H9 (cell line): ENCODE data around the gene RNASE9. TPM values are rescaled to one million over a fixed set of nuclear protein-coding genes. Genes with fewer than 3 reads are reported as not detected.

Experiments used
- DNase-seq: peaks from one replicate; pipeline ENCODE4 v3.0.0-alpha.2; 2017
- H2AFZ ChIP-seq: one replicate; pipeline ENCODE4 v1.6.1; 2013; ENCODE audit warnings: mild to moderate bottlenecking, low read length, control low read depth, moderate library complexity
- H2AK5ac ChIP-seq: 2 replicates; pipeline ENCODE4 v1.6.1; 2013; ENCODE audit warnings: low read length, control low read depth, mixed read lengths; ENCODE audit not compliant: insufficient read length
- H2BK120ac ChIP-seq: one replicate; pipeline ENCODE4 v1.6.1; 2013; ENCODE audit warnings: low read depth, mild to moderate bottlenecking, low read length, control low read depth, inconsistent platforms; ENCODE audit not compliant: poor library complexity, severe bottlenecking
- H2BK12ac ChIP-seq: 2 replicates; pipeline ENCODE4 v1.6.1; 2013; ENCODE audit warnings: low read length, control low read depth, mixed read lengths, low read depth; ENCODE audit not compliant: insufficient read length
- H2BK15ac ChIP-seq: 2 replicates; pipeline ENCODE4 v1.6.1; 2013; ENCODE audit warnings: low read depth, low read length, control low read depth
- H2BK20ac ChIP-seq: one replicate; pipeline ENCODE4 v1.6.1; 2013; ENCODE audit warnings: low read depth, mild to moderate bottlenecking, low read length, control low read depth, inconsistent platforms; ENCODE audit not compliant: poor library complexity, severe bottlenecking
- H2BK5ac ChIP-seq: 2 replicates; pipeline ENCODE4 v1.6.1; 2013; ENCODE audit warnings: low read length, control low read depth, mixed read lengths; ENCODE audit not compliant: insufficient read length
- H3K14ac ChIP-seq: 2 replicates; pipeline ENCODE4 v1.6.1; 2013; ENCODE audit warnings: low read length, control low read depth; ENCODE audit not compliant: insufficient read depth
- H3K18ac ChIP-seq: 2 replicates; pipeline ENCODE4 v1.6.1; 2013; ENCODE audit warnings: low read depth, mild to moderate bottlenecking, mixed read lengths, low read length, control low read depth; ENCODE audit not compliant: insufficient read length
- H3K23ac ChIP-seq: 2 replicates; pipeline ENCODE4 v1.6.1; 2013; ENCODE audit warnings: low read length, control low read depth, mixed read lengths, low read depth; ENCODE audit not compliant: insufficient read length
- H3K23me2 ChIP-seq: 2 replicates; pipeline ENCODE4 v1.6.1; 2013; ENCODE audit warnings: low read depth, mild to moderate bottlenecking, mixed read lengths, low read length, control low read depth; ENCODE audit not compliant: insufficient read length, poor library complexity, severe bottlenecking
- H3K27ac ChIP-seq: 2 replicates; pipeline ENCODE4 v1.5.1; 2013; ENCODE audit warnings: low read length, control low read depth, mixed read lengths, low read depth; ENCODE audit not compliant: insufficient read length
- H3K27me3 ChIP-seq: 2 replicates; pipeline ENCODE4 v1.6.1; 2013; ENCODE audit warnings: low read length, control low read depth, inconsistent platforms; ENCODE audit not compliant: insufficient read depth
- H3K4ac ChIP-seq: 2 replicates; pipeline ENCODE4 v1.6.1; 2013; ENCODE audit warnings: low read depth, mild to moderate bottlenecking, control low read depth, inconsistent platforms, low read length, moderate library complexity
- H3K4me1 ChIP-seq: 2 replicates; pipeline ENCODE4 v1.6.1; 2013; ENCODE audit warnings: low read length, control low read depth, inconsistent platforms; ENCODE audit not compliant: insufficient read depth
- H3K4me2 ChIP-seq: 2 replicates; pipeline ENCODE4 v1.6.1; 2013; ENCODE audit warnings: low read length, control low read depth, mixed read lengths; ENCODE audit not compliant: insufficient read length, insufficient read depth
- H3K56ac ChIP-seq: 2 replicates; pipeline ENCODE4 v1.6.1; 2013; ENCODE audit warnings: low read depth, mild to moderate bottlenecking, mixed read lengths, low read length, control low read depth; ENCODE audit not compliant: insufficient read length
- H3K79me1 ChIP-seq: 2 replicates; pipeline ENCODE4 v1.6.1; 2013; ENCODE audit warnings: low read depth, mild to moderate bottlenecking, moderate library complexity, low read length, control low read depth, inconsistent platforms; ENCODE audit not compliant: insufficient read depth, poor library complexity, severe bottlenecking
- H3K79me2 ChIP-seq: 2 replicates; pipeline ENCODE4 v1.6.1; 2013; ENCODE audit warnings: low read length, control low read depth, inconsistent platforms; ENCODE audit not compliant: insufficient read depth
- H3K9ac ChIP-seq: 2 replicates; pipeline ENCODE4 v1.6.1; 2013; ENCODE audit warnings: low read length, control low read depth, mixed read lengths; ENCODE audit not compliant: insufficient read length; ENCODE audit errors: extremely low read depth
- H3K9me3 ChIP-seq: one replicate; pipeline ENCODE4 v1.6.1; 2013; ENCODE audit warnings: low read depth, low read length, inconsistent platforms; ENCODE audit not compliant: control insufficient read depth
- H3T11ph ChIP-seq: one replicate; pipeline ENCODE4 v1.6.1; 2013; ENCODE audit warnings: mild to moderate bottlenecking, low read length, control low read depth, inconsistent platforms
- H4K20me1 ChIP-seq: one replicate; pipeline ENCODE4 v1.6.1; 2013; ENCODE audit not compliant: control insufficient read depth, insufficient read length, insufficient read depth
- H4K5ac ChIP-seq: 2 replicates; pipeline ENCODE4 v1.6.1; 2013; ENCODE audit warnings: low read depth, mild to moderate bottlenecking, mixed read lengths, low read length, control low read depth; ENCODE audit not compliant: insufficient read length
- H4K8ac ChIP-seq: replicated peaks from 2 replicates; pipeline ENCODE4 v1.6.1; 2013; ENCODE audit warnings: low read length, control low read depth, mixed read lengths, low read depth; ENCODE audit not compliant: insufficient read length
- H4K91ac ChIP-seq: 2 replicates; pipeline ENCODE4 v1.6.1; 2013; ENCODE audit warnings: low read depth, mild to moderate bottlenecking, moderate library complexity, mixed read lengths, low read length, control low read depth; ENCODE audit not compliant: insufficient read length
- H3K27ac Mint-ChIP-seq, 3 experiments: 2 replicates in 2 of 3; 3 replicates in 1 of 3; pipeline ENCODE4 v1.8.0; 2020 to 2021; ENCODE audit warnings: mixed read lengths in 3 of 3, mild to moderate bottlenecking in 1 of 3, moderate library complexity in 1 of 3
- H3K27me3 Mint-ChIP-seq: 2 replicates; pipeline ENCODE4 v1.8.0; 2021; ENCODE audit warnings: low read depth, mild to moderate bottlenecking, moderate library complexity, mixed read lengths
- H3K36me3 Mint-ChIP-seq, 3 experiments: 2 replicates in 2 of 3; 3 replicates in 1 of 3; pipeline ENCODE4 v1.8.0; 2020 to 2021; ENCODE audit warnings: low read depth in 3 of 3, mixed read lengths in 3 of 3; ENCODE audit not compliant: insufficient read depth in 1 of 3
- H3K4me1 Mint-ChIP-seq, 2 experiments: 2 replicates each; pipeline ENCODE4 v1.8.0; 2020; ENCODE audit warnings: mixed read lengths in 2 of 2
- H3K4me3 Mint-ChIP-seq, 2 experiments: 2 replicates in 1 of 2; 3 replicates in 1 of 2; pipeline ENCODE4 v1.8.0; 2020 to 2021; ENCODE audit warnings: mild to moderate bottlenecking in 2 of 2, mixed read lengths in 2 of 2, moderate library complexity in 1 of 2
- H3K9me3 Mint-ChIP-seq, 2 experiments: 2 replicates in 1 of 2; 3 replicates in 1 of 2; pipeline ENCODE4 v1.8.0; 2020; ENCODE audit warnings: mild to moderate bottlenecking in 2 of 2, mixed read lengths in 2 of 2, moderate library complexity in 1 of 2
- CTCF ChIP-seq: fragments of 200-600 bp; sonication (generic); conservative IDR thresholded peaks from 3 replicates; pipeline ENCODE4 v1.8.0; 2021; ENCODE audit warnings: antibody characterized with exemption, mild to moderate bottlenecking
- WGBS: extraction: QIAGEN DNeasy Blood & Tissue Kit; methylation state at CpG from one replicate; pipeline ENCODE4 v1.1.7; 2013; ENCODE audit warnings: missing lambda C conversion rate, low lambda C conversion rate, mixed read lengths; ENCODE audit not compliant: insufficient read length; ENCODE audit errors: extremely low coverage; 5-methylcytosine and 5-hydroxymethylcytosine counted together
- total RNA-seq: library from RNA; stranded (reverse); gene quantifications from 2 replicates; pipeline ENCODE4 v1.2.1, GENCODE V29; 2021

RNASE9 gene
- total RNA-seq, 1 experiment from 2014 or later = not detected

- H3K4me3 Mint-ChIP-seq = peak overlapping the region in 1 of 2 experiments; percentile 22; a peak in 2 of 5 replicates
- no peaks in the 10 kb centered on the region for H3K9me3 ChIP-seq
- TF ChIP-seq CTCF = peak; percentile 91
- H3K4me1 Mint-ChIP-seq = peaks cover 4 to 6% of the 10 kb centered on the region in 2 experiments; a peak in 3 of 4 replicates
- no peak overlapping the region for H3K9ac ChIP-seq
- H3K27me3 Mint-ChIP-seq = no peaks in the 10 kb centered on the region
- H3K4me1 ChIP-seq = no peaks in the 10 kb centered on the region
- no peak overlapping the region for H2BK20ac ChIP-seq
- WGBS = no CpG with 5 or more reads among the region's 8 CpGs
- H4K5ac ChIP-seq = no peak overlapping the region
- H3K27me3 ChIP-seq = no peaks in the 10 kb centered on the region
- no peak overlapping the region for H2AK5ac ChIP-seq
- no peak overlapping the region for H3K56ac ChIP-seq
- H2BK15ac ChIP-seq = no peak overlapping the region
- H2AFZ ChIP-seq = no peak overlapping the region
- H3K27ac ChIP-seq = no peak overlapping the region
- no peaks in the 10 kb centered on the region for H3K9me3 Mint-ChIP-seq
- H3K79me2 ChIP-seq = no peaks in the 10 kb centered on the region
- no peak overlapping the region for H2BK120ac ChIP-seq
- peak overlapping the region in 1 of 3 experiments; percentile 53; a peak in 1 of 7 replicates for H3K27ac Mint-ChIP-seq
- H2BK12ac ChIP-seq = no peak overlapping the region
- no peak overlapping the region for H3K4me2 ChIP-seq
- no peaks in the 10 kb centered on the region for H3K79me1 ChIP-seq
- H2BK5ac ChIP-seq = no peak overlapping the region
- no peak overlapping the region for H3T11ph ChIP-seq
- DNase-seq = peak; percentile 79
- no peaks in the 10 kb centered on the region for H4K20me1 ChIP-seq
- H3K23ac ChIP-seq = no peak overlapping the region
- no peaks in the 10 kb centered on the region for H3K23me2 ChIP-seq
- H3K18ac ChIP-seq = no peak overlapping the region
- no peak overlapping the region for H3K4ac ChIP-seq
- H4K91ac ChIP-seq = no peak overlapping the region
- no peaks in the 10 kb centered on the region for H3K36me3 Mint-ChIP-seq
- H3K14ac ChIP-seq = no peak overlapping the region
- H4K8ac ChIP-seq = no peak overlapping the region
Measured at GRCh38 chr14:20530771-20531571, 29.9 kb downstream of the RNASE9 start.
